Measurements from ENCODE around the gene PERM1. TPM values are rescaled to one million over a fixed set of nuclear protein-coding genes. Genes with fewer than 3 reads are reported as not detected.

The PERM1 gene
- total RNA-seq, 2 experiments from 2014 or later, result not detected

GRCh38 chr1:1024771-1025699 lies 43.1 kb upstream of the PERM1 start:
- TF ChIP-seq CTCF (conservative IDR thresholded peaks at IDR 0.05; ENCODE audit: low read length), result no peak
- no peak for TF ChIP-seq EZH2phosphoT487 (IDR thresholded peaks at IDR 0.05; ENCODE audit: borderline replicate concordance, low read depth, low read length)
- intact Hi-C loops (cut with micrococcal nuclease; ENCODE audit: unreplicated experiment), result no loop called here
- Histone ChIP-seq H4K20me1 (ENCODE audit: insufficient read depth, low read length) (no peaks in the 10 kb centered on the region), H3K4me2 (ENCODE audit: low read length) (no peak overlapping the region), H3K4me3 (ENCODE audit: low read depth, low read length, poor library complexity, severe bottlenecking) (no peak overlapping the region), H3K4me1 (ENCODE audit: insufficient read depth, low read length, poor library complexity, severe bottlenecking) (peaks cover 6% of the 10 kb centered on the region), H3K27ac (ENCODE audit: low read depth, low read length, poor library complexity, severe bottlenecking) (no peak overlapping the region), H3K79me2 (ENCODE audit: insufficient read depth, low read depth, low read length) (no peaks in the 10 kb centered on the region), H3K9me2 (ENCODE audit: insufficient read depth, low read length) (no peaks in the 10 kb centered on the region), H3K36me3 (ENCODE audit: insufficient read depth, low read length) (no peaks in the 10 kb centered on the region), H3K9me3 (ENCODE audit: low read length) (no peaks in the 10 kb centered on the region), H2AFZ (ENCODE audit: low read length) (no peak overlapping the region)
- no peak for DNase-seq (ENCODE audit: low spot score)
- POLR2A ChIA-PET, result no interaction called here
- no TSS peak for BruUV-seq (replicated peaks)
- CTCF ChIA-PET (ENCODE audit: unreplicated experiment), result no interaction called here

GRCh38 chr1:1024149-1024770 lies 42.4 kb upstream of the PERM1 start:
- Histone ChIP-seq H3K4me3 (ENCODE audit: low read depth, low read length, poor library complexity, severe bottlenecking) (no peak overlapping the region), H4K20me1 (ENCODE audit: insufficient read depth, low read length) (no peaks in the 10 kb centered on the region), H3K36me3 (ENCODE audit: insufficient read depth, low read length) (no peaks in the 10 kb centered on the region), H3K4me1 (ENCODE audit: insufficient read depth, low read length, poor library complexity, severe bottlenecking) (peaks cover 6% of the 10 kb centered on the region), H3K4me2 (ENCODE audit: low read length) (no peak overlapping the region), H3K9me2 (ENCODE audit: insufficient read depth, low read length) (no peaks in the 10 kb centered on the region), H3K79me2 (ENCODE audit: insufficient read depth, low read depth, low read length) (no peaks in the 10 kb centered on the region), H3K9me3 (ENCODE audit: low read length) (no peaks in the 10 kb centered on the region), H3K27ac (ENCODE audit: low read depth, low read length, poor library complexity, severe bottlenecking) (no peak overlapping the region), H2AFZ (ENCODE audit: low read length) (no peak overlapping the region)
- TF ChIP-seq EZH2phosphoT487 (IDR thresholded peaks at IDR 0.05; ENCODE audit: borderline replicate concordance, low read depth, low read length) (no peak), CTCF (conservative IDR thresholded peaks at IDR 0.05; ENCODE audit: low read length) (no peak)
- intact Hi-C loops (cut with micrococcal nuclease; ENCODE audit: unreplicated experiment), result no loop called here
- no TSS peak for BruUV-seq (replicated peaks)
- ChIA-PET POLR2A (interaction anchor here (1.4 kb wide), 1 partner anchor 10 kb away, joined by 3 read pairs; the partner anchor contains the start of gene ISG15), CTCF (ENCODE audit: unreplicated experiment) (no interaction called here)
- no peak for DNase-seq (ENCODE audit: low spot score)
